Activated CD4-positive, alpha-beta T cell treated with anti-CD3 and anti-CD28 coated beads, Interleukin-2, amount 50 U/mL, for 4 hours (primary cell): Measurements from ENCODE around the gene SYT5.
"Not testable (repeated sequence)": the region's sequence is repeated elsewhere in the genome, so short reads cannot be mapped to it uniquely, and the experiment has no call there.

Experiments used
- DNase-seq, 2 experiments: peaks; one replicate each; pipeline ENCODE4 v3.0.0-alpha.2; 2020

The SYT5 gene

GRCh38 chr19:55206664-55207500 is 26.8 kb upstream of the SYT5 start:
- peak; percentile 20 to 24 for DNase-seq

DNA sequence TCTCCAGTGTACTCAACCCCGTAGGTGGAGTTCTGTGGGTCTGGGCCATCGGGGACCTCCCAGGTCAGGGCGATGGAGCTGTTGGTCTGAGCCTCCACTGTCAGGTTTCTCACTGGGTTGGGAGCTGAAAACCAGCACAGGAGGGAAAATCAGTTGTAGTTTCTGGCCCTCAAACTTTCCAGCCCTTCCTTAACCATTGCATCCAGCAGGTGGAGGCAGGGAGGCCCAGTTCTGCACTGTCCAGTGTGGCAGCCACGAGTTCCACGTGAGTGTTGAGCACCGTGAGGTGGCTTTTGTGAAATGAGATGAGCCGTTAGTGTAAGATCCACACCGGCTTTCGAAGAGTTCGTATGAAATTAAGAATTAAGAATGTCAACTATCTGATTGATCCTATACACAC is 22.1 kb upstream of the SYT5 start:
- DNase-seq: not testable (repeated sequence)

GRCh38 chr19:55199620-55200204 is 19.6 kb upstream of the SYT5 start:
- DNase-seq: no peak

DNA sequence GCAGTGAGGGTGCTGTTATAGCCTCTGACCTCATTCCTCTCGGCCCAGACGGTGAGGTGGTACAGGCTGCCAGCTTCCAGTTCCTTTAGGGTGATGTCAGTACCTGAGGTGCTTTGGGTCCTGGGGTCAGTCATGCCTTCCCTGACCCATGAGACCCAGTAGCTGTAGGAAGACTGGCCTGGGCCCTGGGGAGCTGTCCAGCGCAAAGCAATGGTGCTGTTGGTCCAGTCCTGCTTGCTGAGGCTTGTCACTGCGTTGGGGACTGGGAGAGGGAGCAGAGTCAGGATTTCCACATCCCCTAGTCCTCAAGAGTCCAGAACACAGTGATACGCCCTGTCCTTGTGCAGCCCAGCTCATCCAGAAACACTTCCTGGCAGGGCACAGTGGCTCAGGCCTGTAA is 18.6 kb upstream of the SYT5 start:
- no peak for DNase-seq

DNA sequence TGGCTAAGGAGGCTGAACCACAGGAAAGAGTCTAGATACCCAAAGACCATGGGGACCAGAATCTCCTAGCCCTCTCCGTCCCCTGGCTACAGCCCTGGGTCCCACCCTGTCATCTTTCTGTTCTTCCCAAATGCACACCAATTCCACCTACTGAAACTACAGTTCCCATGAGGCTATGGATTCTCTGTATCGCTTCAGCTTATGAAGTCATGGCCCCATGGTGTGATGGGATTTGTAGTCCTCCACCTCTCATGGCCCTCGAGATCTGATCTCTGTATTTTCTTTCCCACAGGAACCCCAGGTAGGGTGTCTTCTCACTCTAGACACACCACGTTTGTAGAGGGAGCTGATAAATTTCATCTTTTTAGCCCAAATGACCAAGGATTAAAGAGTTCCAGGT is 17.4 kb upstream of the SYT5 start:
- no peak for DNase-seq

DNA sequence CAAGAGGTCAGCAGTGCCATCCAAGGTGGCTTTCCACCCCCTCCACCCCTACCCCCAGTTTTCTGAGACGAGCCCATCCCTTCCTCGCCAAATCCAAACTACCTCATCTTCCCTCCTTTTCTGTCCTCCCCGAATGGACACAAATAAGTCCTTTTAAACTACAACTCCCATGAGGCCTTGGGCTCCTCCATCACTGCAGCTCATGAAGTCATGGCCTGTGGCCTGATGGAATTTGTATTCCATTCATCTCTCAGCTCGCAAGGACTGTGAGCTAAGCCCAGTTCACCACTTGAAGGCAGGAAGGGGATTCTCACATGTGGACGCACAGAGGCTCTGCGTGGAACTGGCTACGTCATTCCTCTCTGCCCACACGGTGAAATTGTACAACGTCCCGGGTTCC is 16.7 kb upstream of the SYT5 start:
- DNase-seq: no peak

DNA sequence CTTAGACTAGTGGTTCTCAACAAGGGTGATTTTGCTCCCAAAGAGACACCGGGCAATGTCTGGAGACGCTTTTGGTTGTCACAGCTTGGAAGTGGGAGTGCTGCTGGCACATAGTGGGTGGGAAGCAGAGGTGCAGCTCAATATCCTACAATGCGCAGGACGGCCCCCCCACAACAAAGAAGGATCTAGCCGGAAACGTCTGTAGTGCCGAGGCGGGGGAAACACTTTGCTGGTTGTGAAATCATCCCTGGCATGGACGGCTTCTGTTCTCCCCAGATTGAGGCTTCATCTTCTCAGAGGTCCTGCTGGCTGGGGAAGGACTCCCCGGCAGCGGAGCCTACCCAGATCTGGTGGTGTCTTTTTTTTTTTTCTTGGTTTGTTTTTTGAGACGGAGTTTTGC is 13.4 kb upstream of the SYT5 start:
- DNase-seq: no peak

- DNase-seq: no peak
These were observed 9.3 kb upstream of the SYT5 start for GRCh38 chr19:55189403-55189835.

DNA sequence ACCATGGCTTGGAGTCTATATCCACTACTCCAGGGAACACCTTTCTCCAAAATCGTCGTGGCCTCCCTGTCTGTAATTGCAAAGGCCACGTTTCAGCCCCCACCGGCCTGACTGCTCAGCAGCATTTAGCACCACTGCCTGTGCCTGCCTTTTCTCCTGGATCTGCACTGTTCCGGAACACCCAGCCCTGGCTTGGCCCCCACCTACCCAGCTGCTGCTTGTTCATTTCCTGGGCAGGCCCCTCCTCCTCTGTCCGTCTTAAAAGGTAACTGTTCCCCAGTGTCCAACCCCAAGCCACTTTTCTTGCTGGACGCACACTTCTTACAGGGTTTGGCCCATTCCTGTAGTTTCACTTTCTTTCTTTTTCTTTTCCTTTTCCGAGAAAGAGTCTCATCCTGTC is 8.5 kb upstream of the SYT5 start:
- no peak for DNase-seq

GRCh38 chr19:55186080-55186479 is 6.0 kb upstream of the SYT5 start:
- no peak for DNase-seq

- no peak for DNase-seq
These were observed 1.7 kb upstream of the SYT5 start for GRCh38 chr19:55181740-55182139.

- peak; percentile 87 for DNase-seq
These were observed 1.1 kb downstream of the SYT5 start for GRCh38 chr19:55178781-55179599.

- DNase-seq: no peak
These were observed 4.0 kb downstream of the SYT5 start for GRCh38 chr19:55176076-55176475.

DNA sequence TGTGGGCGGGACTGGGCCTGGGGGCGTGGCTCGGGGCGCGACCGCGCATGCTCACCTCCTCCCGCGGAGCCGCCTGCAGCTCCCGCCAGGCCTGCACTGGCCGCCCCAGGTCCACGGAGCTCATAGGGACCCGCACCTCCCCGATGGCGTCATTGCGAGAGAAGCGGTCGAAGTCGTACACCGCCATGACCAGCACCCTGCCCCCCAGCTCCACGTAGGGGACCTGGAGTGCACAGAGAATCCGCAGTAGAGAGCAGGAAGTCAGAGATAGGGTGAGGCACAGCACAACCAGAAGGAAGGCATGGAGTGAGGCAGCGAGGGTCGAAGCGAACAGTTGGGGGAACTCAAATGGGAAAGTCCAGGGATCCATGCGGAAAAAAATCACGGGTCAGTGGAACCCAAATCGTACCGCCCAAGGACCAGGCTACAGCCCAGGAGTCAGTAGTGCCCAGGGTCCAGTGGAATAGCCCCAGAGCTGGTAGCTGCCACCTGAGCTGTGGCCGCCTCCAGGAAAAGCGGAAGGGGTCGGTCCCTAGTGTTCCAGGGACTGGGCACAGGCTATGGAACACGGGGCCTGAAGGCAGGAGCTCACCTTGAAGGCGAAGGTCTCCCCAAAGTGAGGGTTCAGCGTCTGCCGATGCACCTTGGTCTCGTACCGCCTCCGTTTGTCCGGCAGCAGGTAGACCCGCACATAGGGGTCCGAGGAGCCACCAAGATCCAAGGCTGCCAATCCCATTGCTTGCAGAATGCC is 4.8 kb downstream of the SYT5 start:
- no peak for DNase-seq

GRCh38 chr19:55174425-55175116 is 5.5 kb downstream of the SYT5 start:
- no peak for DNase-seq

DNA sequence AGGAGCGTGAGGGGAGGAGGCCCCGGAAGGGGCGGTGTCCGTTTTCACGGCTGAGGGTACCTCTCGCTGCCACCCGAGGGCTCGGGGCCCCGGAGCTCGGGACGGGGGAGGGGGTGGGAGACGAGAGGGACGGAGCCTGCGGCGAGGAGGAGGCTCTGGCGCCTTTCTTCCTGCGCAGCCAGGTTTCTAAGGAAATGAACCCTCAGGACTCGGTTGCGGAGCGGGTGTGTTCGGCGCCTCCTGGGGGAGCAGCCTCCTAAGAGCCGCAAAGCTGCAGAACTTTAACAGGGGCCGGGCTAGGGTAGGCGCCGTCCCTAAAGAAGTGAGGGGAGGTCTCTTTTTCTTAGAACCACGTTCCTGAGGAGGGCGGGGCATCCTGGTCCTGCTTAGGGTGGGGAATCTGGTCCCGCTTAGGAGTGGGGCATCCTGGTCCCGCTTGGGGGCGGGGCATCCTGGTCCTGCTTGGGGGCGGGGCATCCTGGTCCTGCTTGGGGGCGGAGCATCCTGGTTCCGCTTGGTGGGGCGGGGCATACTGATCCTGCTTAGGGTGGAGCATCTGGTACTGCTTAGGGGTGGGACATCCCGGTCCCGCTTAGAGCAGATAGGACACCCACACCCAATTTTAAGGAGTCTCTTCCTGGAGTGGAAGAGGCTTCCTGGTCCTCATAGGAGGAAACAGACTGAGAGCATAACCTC is 6.2 kb downstream of the SYT5 start:
- no peak for DNase-seq

GRCh38 chr19:55173186-55173713 is 6.8 kb downstream of the SYT5 start:
- DNase-seq: no peak

DNA sequence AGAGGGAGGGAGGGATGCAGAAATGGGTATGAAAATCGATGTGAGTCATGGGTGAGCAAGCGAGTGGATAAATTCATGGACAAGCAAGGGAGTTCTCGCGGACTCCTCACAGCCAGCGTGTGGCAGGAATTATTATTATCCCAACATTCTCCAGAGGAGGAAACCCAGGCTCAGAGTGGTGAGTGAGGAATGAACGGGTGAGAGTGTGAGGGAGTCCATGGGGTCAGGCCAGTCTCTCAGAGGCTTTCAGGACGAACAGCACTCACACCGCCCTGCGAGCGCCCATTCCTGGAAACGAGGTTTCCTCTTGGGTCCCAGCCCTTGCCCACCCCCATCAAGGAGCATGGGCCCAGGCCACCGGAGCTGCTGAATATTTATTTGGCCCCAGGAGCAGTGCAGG is 7.3 kb downstream of the SYT5 start:
- no peak for DNase-seq

DNA sequence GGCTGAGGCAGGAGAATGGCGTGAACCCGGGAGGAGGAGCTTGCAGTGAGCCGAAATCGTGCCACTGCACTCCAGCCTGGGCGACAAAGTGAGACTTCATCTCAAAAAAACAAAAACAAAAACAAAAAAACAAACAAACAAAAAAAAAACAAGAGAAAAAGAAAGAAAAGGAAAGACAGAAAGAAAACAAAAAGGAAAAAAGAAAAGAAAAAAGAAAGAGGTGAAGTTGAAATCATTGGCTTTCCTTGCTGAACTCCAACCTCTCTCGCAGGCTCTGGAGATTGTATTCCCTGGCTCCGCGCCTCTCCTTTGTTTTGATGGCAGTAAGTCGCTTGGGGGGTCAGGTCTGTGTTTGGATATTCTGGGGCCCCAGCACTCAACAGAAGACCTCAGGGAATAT is 7.8 kb downstream of the SYT5 start:
- not testable (repeated sequence) for DNase-seq

DNA sequence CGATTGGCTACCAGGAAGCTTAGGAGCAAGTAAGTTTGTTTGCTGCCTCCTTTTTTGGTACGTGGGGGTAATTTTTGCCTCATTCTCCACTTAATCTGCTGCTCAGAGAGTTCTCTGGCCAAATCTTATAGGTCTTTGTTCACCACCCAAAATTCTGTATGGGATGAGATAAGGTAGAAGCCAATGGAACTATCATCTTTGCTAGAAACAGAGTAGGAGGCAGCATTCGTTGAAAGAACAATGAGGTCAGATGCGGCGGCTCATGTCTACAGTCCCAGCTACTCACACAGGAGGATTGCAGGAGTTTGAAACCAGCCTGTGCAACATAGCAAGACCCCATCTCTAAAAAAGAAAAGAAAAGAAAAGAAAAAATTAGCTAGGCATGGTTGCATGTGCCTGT is 8.6 kb downstream of the SYT5 start:
- DNase-seq: no peak

- DNase-seq: no peak
These were observed 11.0 kb downstream of the SYT5 start for GRCh38 chr19:55169136-55169535.
